HEK293 (cell line): Measurements from ENCODE around the gene FCGBP.

Experiments
- CTCF ChIP-seq: fragments of 450-650 bp; formaldehyde crosslinking; IDR thresholded peaks from 2 replicates; pipeline ENCODE4 v1.5.1; 2016; ENCODE audit warnings: missing biosample characterization, missing genetic modification characterization
- HOXD13 ChIP-seq: sonication (generic); formaldehyde crosslinking; IDR thresholded peaks from 2 replicates; pipeline ENCODE4 v1.8.0; 2022; ENCODE audit warnings: missing genetic modification reagents, borderline replicate concordance
- PBX3 ChIP-seq: sonication (generic); formaldehyde crosslinking; IDR thresholded peaks from 2 replicates; pipeline ENCODE4 v1.8.1; 2022; ENCODE audit warnings: mild to moderate bottlenecking, moderate library complexity, missing genetic modification reagents
- REST ChIP-seq: fragments of 450-650 bp; formaldehyde crosslinking; IDR thresholded peaks from 2 replicates; pipeline ENCODE4 v1.5.1; 2016; ENCODE audit warnings: missing biosample characterization, missing genetic modification characterization
- SETDB1 ChIP-seq: IDR thresholded peaks from one replicate; pipeline ENCODE4 v1.6.1; 2017; ENCODE audit warnings: mild to moderate bottlenecking, low read length, moderate library complexity, mixed read lengths; ENCODE audit not compliant: insufficient read length
- ZBTB20 ChIP-seq: fragments of 450-650 bp; formaldehyde crosslinking; IDR thresholded peaks from 2 replicates; pipeline ENCODE4 v1.5.1; 2016; ENCODE audit warnings: missing biosample characterization, missing genetic modification characterization
- ZBTB21 ChIP-seq: fragments of 450-650 bp; formaldehyde crosslinking; IDR thresholded peaks from 2 replicates; pipeline ENCODE4 v1.5.1; 2017; ENCODE audit warnings: missing biosample characterization, missing genetic modification characterization
- ZBTB7A ChIP-seq: fragments of 450-650 bp; formaldehyde crosslinking; IDR thresholded peaks from 2 replicates; pipeline ENCODE4 v1.5.1; 2016; ENCODE audit warnings: low read depth, missing biosample characterization, missing genetic modification characterization
- ZFP37 ChIP-seq: fragments of 450-650 bp; formaldehyde crosslinking; IDR thresholded peaks from 2 replicates; pipeline ENCODE4 v1.5.1; 2016; ENCODE audit warnings: missing biosample characterization, missing genetic modification characterization
- ZFP41 ChIP-seq: fragments of 450-650 bp; formaldehyde crosslinking; IDR thresholded peaks from 2 replicates; pipeline ENCODE4 v1.5.1; 2016; ENCODE audit warnings: missing biosample characterization, missing genetic modification characterization, borderline replicate concordance
- ZFP69B ChIP-seq: fragments of 450-650 bp; formaldehyde crosslinking; IDR thresholded peaks from 2 replicates; pipeline ENCODE4 v1.5.1; 2016; ENCODE audit warnings: missing biosample characterization, missing genetic modification characterization
- ZNF274 ChIP-seq, 2 experiments: fragments of 200-500 bp in 1 of 2; fragments of 450-650 bp in 1 of 2; sonication (Bioruptor generic) in 1 of 2; formaldehyde crosslinking in 1 of 2; IDR thresholded peaks; 2 replicates each; pipeline versions ENCODE4 v1.5.1 to v1.6.1; 2014 to 2016; ENCODE audit warnings: borderline replicate concordance in 1 of 2, inconsistent platforms in 1 of 2, low read length in 1 of 2, missing biosample characterization in 1 of 2, missing genetic modification characterization in 1 of 2
- ZNF544 ChIP-seq: fragments of 450-650 bp; formaldehyde crosslinking; IDR thresholded peaks from 2 replicates; pipeline ENCODE4 v1.5.0; 2017; ENCODE audit warnings: missing biosample characterization, missing genetic modification characterization
- ZNF76 ChIP-seq: fragments of 450-650 bp; formaldehyde crosslinking; IDR thresholded peaks from 2 replicates; pipeline ENCODE4; 2016; ENCODE audit warnings: low read depth, missing biosample characterization, missing genetic modification characterization, borderline replicate concordance

GRCh38 chr19:39983695-39984300, 49.4 kb upstream of the FCGBP start:
- TF ChIP-seq SETDB1 (no peak), ZBTB7A (tag by site-specific recombination) (no peak), CTCF (no peak), HOXD13 (CRISPR knock-in tag) (no peak), ZFP69B (tag by site-specific recombination) (no peak), ZNF274 (IDR thresholded peaks at IDR 0.05; ENCODE audit: low read length) (no peak), ZNF274 (tag by site-specific recombination; IDR thresholded peaks at IDR 0.05; ENCODE audit: borderline replicate concordance) (no peak), ZFP37 (tag by site-specific recombination) (no peak), ZNF544 (tag by site-specific recombination) (no peak), PBX3 (CRISPR knock-in tag) (no peak), REST (tag by site-specific recombination) (no peak), ZFP41 (tag by site-specific recombination) (no peak), ZBTB21 (tag by site-specific recombination) (no peak), ZBTB20 (no peak), ZNF76 (tag by site-specific recombination) (no peak)
